ENCODE measurements around the gene MAPKBP1. TPM values are rescaled to one million over a fixed set of nuclear protein-coding genes. Genes with fewer than 3 reads are reported as not detected.

The MAPKBP1 gene
- total and polyA plus RNA-seq, 2 of the 13 experiments (the other 11 are each of a cell fraction or from before 2014, with no cell fraction given): 3.0 to 7.3 TPM

- TF ChIP-seq IKZF5 (CRISPR knock-in tag; IDR thresholded peaks at IDR 0.05): peak; percentile 83
- TF ChIP-seq PHF5A (CRISPR knock-in tag; IDR thresholded peaks at IDR 0.05; ENCODE audit: low read depth, unreplicated experiment): peak; percentile 87
- TF ChIP-seq E2F2 (CRISPR knock-in tag; IDR thresholded peaks at IDR 0.05; ENCODE audit: borderline replicate concordance): no peak; the same call in 1 of the 2 replicates
- TF ChIP-seq SRSF1 (optimal IDR thresholded peaks at IDR 0.05; ENCODE audit: low read depth, low read length): no peak
- peak; percentile 59; the same call in 1 of the 2 replicates for TF ChIP-seq IRX3 (CRISPR knock-in tag; IDR thresholded peaks at IDR 0.05; ENCODE audit: borderline replicate concordance, low read depth)
- peak; percentile 73; the same call in 1 of the 2 replicates for TF ChIP-seq KDM4B (CRISPR knock-in tag; IDR thresholded peaks at IDR 0.05)
- TF ChIP-seq ZNF460 (CRISPR knock-in tag; IDR thresholded peaks at IDR 0.05; ENCODE audit: borderline replicate concordance): no peak; the same call in 1 of the 2 replicates
- no peak for TF ChIP-seq NONO (IDR thresholded peaks at IDR 0.05)
- TF ChIP-seq NONO (CRISPR knock-in tag; conservative IDR thresholded peaks at IDR 0.05): peak; percentile 100
- TF ChIP-seq BCLAF1 (IDR thresholded peaks at IDR 0.05): no peak
- TF ChIP-seq TRAFD1 (CRISPR knock-in tag; IDR thresholded peaks at IDR 0.05; ENCODE audit: borderline replicate concordance): 0 out of 2 replicates have a peak, but pooled peaks have one; percentile 65
- peak; percentile 71; the same call in 1 of the 2 replicates for TF ChIP-seq RNF2 (conservative IDR thresholded peaks at IDR 0.05; ENCODE audit: low read depth)
- TF ChIP-seq ELK4 (CRISPR knock-in tag; IDR thresholded peaks at IDR 0.05; ENCODE audit: borderline replicate concordance): no peak
- peak; percentile 92 for TF ChIP-seq ZMYM3 (CRISPR knock-in tag; IDR thresholded peaks at IDR 0.05)
- no peak for TF ChIP-seq PRDM4 (CRISPR knock-in tag; IDR thresholded peaks at IDR 0.05; ENCODE audit: borderline replicate concordance)
- TF ChIP-seq ZNF761 (CRISPR knock-in tag; conservative IDR thresholded peaks at IDR 0.05): 0 out of 2 replicates have a peak, but pooled peaks have one; percentile 58
- TF ChIP-seq DR1 (CRISPR knock-in tag; IDR thresholded peaks at IDR 0.05): peak; percentile 88
These were observed at the start of gene MAPKBP1 (continued) for GRCh38 chr15:41774062-41774881.
